MM.1S (cell line): ENCODE data around the gene KRTAP5-8.

Experiments
- DNase-seq: peaks from one replicate; pipeline ENCODE4 v3.0.0-alpha.2; 2015
- H2AFZ ChIP-seq: fragments of 300-600 bp; sonication (generic); 2 replicates; pipeline ENCODE4 v1.6.0; 2016; ENCODE audit warnings: antibody characterized with exemption, low read length
- H3F3A ChIP-seq: fragments of 300-600 bp; sonication (generic); 2 replicates; pipeline ENCODE4 v1.6.1; 2016; ENCODE audit warnings: mild to moderate bottlenecking, antibody characterized with exemption, low read length, moderate library complexity, mixed read lengths; ENCODE audit not compliant: insufficient read depth
- H3K27ac ChIP-seq: fragments of 300-600 bp; sonication (generic); 2 replicates; pipeline ENCODE4 v1.5.1; 2016; ENCODE audit warnings: mild to moderate bottlenecking, low read length
- H3K27me3 ChIP-seq: fragments of 300-600 bp; sonication (generic); replicated peaks from 2 replicates; pipeline ENCODE4 v1.6.0; 2016; ENCODE audit warnings: low read length; ENCODE audit not compliant: insufficient read depth
- H3K36me3 ChIP-seq: fragments of 300-600 bp; sonication (generic); replicated peaks from 2 replicates; pipeline ENCODE4 v1.6.1; 2016; ENCODE audit warnings: mild to moderate bottlenecking, low read length, mixed read lengths; ENCODE audit not compliant: insufficient read depth
- H3K4me1 ChIP-seq: fragments of 300-600 bp; sonication (generic); 2 replicates; pipeline ENCODE4 v1.6.1; 2016; ENCODE audit warnings: low read length, mixed read lengths
- H3K4me2 ChIP-seq: fragments of 300-600 bp; sonication (generic); 2 replicates; pipeline ENCODE4 v1.6.0; 2016; ENCODE audit warnings: low read depth, low read length
- H3K4me3 ChIP-seq: fragments of 300-600 bp; sonication (generic); 2 replicates; pipeline ENCODE4 v1.5.1; 2016; ENCODE audit warnings: low read length, mixed read lengths
- H3K79me2 ChIP-seq: fragments of 300-600 bp; sonication (generic); 2 replicates; pipeline ENCODE4 v1.6.1; 2016; ENCODE audit warnings: mixed run types, low read length, mixed read lengths
- H3K9ac ChIP-seq: fragments of 300-600 bp; sonication (generic); 2 replicates; pipeline ENCODE4 v1.6.1; 2016; ENCODE audit warnings: low read length, mixed read lengths
- H3K9me2 ChIP-seq: fragments of 300-600 bp; sonication (generic); replicated peaks from 2 replicates; pipeline ENCODE4 v1.6.1; 2016; ENCODE audit warnings: mild to moderate bottlenecking, low read length, mixed read lengths; ENCODE audit not compliant: insufficient read depth
- H3K9me3 ChIP-seq: fragments of 300-600 bp; sonication (generic); replicated peaks from 2 replicates; pipeline ENCODE4 v1.6.1; 2016; ENCODE audit warnings: mild to moderate bottlenecking, low read length, mixed read lengths; ENCODE audit not compliant: insufficient read depth
- H4K20me1 ChIP-seq: fragments of 300-600 bp; sonication (generic); 2 replicates; pipeline ENCODE4 v1.6.1; 2016; ENCODE audit warnings: mild to moderate bottlenecking, low read length, moderate library complexity, mixed read lengths; ENCODE audit not compliant: insufficient read depth
- CTCF ChIP-seq: fragments of 300-600 bp; sonication (generic); IDR thresholded peaks from 2 replicates; pipeline ENCODE4 v1.5.1; 2016; ENCODE audit warnings: antibody characterized with exemption, low read length, mixed read lengths
- EZH2 ChIP-seq: fragments of 300-600 bp; sonication (generic); optimal IDR thresholded peaks from 2 replicates; pipeline ENCODE3; 2017; ENCODE audit warnings: low read depth, mild to moderate bottlenecking, antibody characterized with exemption, low read length, mixed read lengths
- EZH2phosphoT487 ChIP-seq: fragments of 300-600 bp; sonication (generic); IDR thresholded peaks from 2 replicates; pipeline ENCODE4 v1.6.1; 2018; ENCODE audit warnings: antibody characterized with exemption, low read length

KRTAP5-8 gene

GRCh38 chr11:71491940-71492339, 45.9 kb upstream of the KRTAP5-8 start:
- TF ChIP-seq EZH2 (no peak), CTCF (no peak), EZH2phosphoT487 (no peak)
- Histone ChIP-seq H3K9me3 (no peaks in the 10 kb centered on the region), H3F3A (no peaks in the 10 kb centered on the region), H3K4me1 (no peaks in the 10 kb centered on the region), H3K9me2 (no peaks in the 10 kb centered on the region), H3K36me3 (no peaks in the 10 kb centered on the region), H3K4me2 (no peak overlapping the region), H3K9ac (no peak overlapping the region), H3K4me3 (no peak overlapping the region), H3K27ac (no peak overlapping the region), H3K27me3 (no peaks in the 10 kb centered on the region), H4K20me1 (no peaks in the 10 kb centered on the region), H3K79me2 (no peaks in the 10 kb centered on the region), H2AFZ (no peak overlapping the region)
- no peak for DNase-seq

- no peaks in the 10 kb centered on the region for H4K20me1 ChIP-seq
- no peak for DNase-seq
- H3K79me2 ChIP-seq = no peaks in the 10 kb centered on the region
- no peak overlapping the region for H3K4me2 ChIP-seq
- H3K27ac ChIP-seq = no peak overlapping the region
- no peaks in the 10 kb centered on the region for H3F3A ChIP-seq
- no peaks in the 10 kb centered on the region for H3K9me3 ChIP-seq
- H3K4me3 ChIP-seq = no peak overlapping the region
- H3K27me3 ChIP-seq = no peaks in the 10 kb centered on the region
- H3K9ac ChIP-seq = no peak overlapping the region
- H3K9me2 ChIP-seq = no peaks in the 10 kb centered on the region
- H3K4me1 ChIP-seq = no peaks in the 10 kb centered on the region
- H2AFZ ChIP-seq = no peak overlapping the region
- TF ChIP-seq EZH2 = no peak
- TF ChIP-seq EZH2phosphoT487 = no peak
- no peak for TF ChIP-seq CTCF
- peaks cover 3% of the 10 kb centered on the region; the same call in 1 of the 2 replicates for H3K36me3 ChIP-seq
These were observed 42.3 kb upstream of the KRTAP5-8 start for GRCh38 chr11:71495286-71496230.

- TF ChIP-seq EZH2phosphoT487 (no peak), CTCF (no peak), EZH2 (no peak)
- no peak overlapping the region for H3K4me2 ChIP-seq
- no peak overlapping the region for H3K27ac ChIP-seq
- no peaks in the 10 kb centered on the region for H3K79me2 ChIP-seq
- no peaks in the 10 kb centered on the region for H3K4me1 ChIP-seq
- H3K36me3 ChIP-seq = peaks cover 3% of the 10 kb centered on the region; the same call in 1 of the 2 replicates
- no peak overlapping the region for H3K4me3 ChIP-seq
- DNase-seq = no peak
- H2AFZ ChIP-seq = no peak overlapping the region
- H3K9me2 ChIP-seq = no peaks in the 10 kb centered on the region
- H3K9me3 ChIP-seq = no peaks in the 10 kb centered on the region
- H4K20me1 ChIP-seq = no peaks in the 10 kb centered on the region
- H3K27me3 ChIP-seq = no peaks in the 10 kb centered on the region
- no peaks in the 10 kb centered on the region for H3F3A ChIP-seq
- H3K9ac ChIP-seq = no peak overlapping the region
These were observed 41.4 kb upstream of the KRTAP5-8 start for GRCh38 chr11:71496421-71496820.
